ENCODE measurements around the gene OBSCN. TPM values are rescaled to one million over a fixed set of nuclear protein-coding genes. Genes with fewer than 3 reads are reported as not detected.

Gene OBSCN
- total and polyA plus RNA-seq, 2 donors (not counting 1 experiment from before 2014, with no cell fraction given): 10.0 to 63.9 TPM

DNA sequence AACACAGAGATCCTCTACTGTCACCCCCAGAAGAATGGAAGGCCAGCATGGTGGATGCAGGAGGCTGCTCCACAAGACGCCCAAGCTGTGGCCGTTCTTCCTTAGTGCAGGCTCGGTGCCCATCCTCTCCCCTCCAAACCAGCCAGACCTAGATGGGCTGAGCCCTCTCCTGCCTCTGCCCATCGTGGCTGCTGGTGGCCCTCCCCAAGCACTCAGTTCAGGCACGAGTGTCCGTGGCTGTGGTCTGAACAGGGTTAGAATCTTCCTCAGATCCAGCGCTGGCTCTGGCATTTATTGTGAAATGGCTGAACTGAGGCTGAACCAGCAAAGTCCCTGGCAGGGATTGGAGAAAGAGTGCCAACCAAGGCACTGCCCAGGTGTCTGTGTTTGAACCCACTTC lies 139.3 kb downstream of the OBSCN start:
- DNase-seq (no peak), ATAC-seq (ENCODE audit: low read depth) (no peak)
- no peak overlapping the region for H3K4me3 ChIP-seq (ENCODE audit: control extremely low read depth in 1 of 5, extremely low read depth in 1 of 5, insufficient read depth in 1 of 5, low read depth in 2 of 5, low read length in 4 of 5)
- H3K36me3 ChIP-seq (replicated peaks in 1 of 2; ENCODE audit: control extremely low read depth in 1 of 2, control insufficient read depth in 1 of 2, extremely low read depth in 1 of 2, insufficient read depth in 2 of 2, low read length in 1 of 2): no peaks in the 10 kb centered on the region
- H2AFZ ChIP-seq (ENCODE audit: insufficient read depth, low read depth, low read length, poor library complexity, severe bottlenecking): no peak overlapping the region
- POLR2A ChIA-PET: no interaction called here
- WGBS (ENCODE audit: insufficient coverage): 91% methylated on average over 6 of the region's 7 CpGs
- H3K9me3 ChIP-seq (ENCODE audit: control extremely low read depth in 1 of 3, control insufficient read depth in 2 of 3, insufficient read depth in 1 of 3, low read length in 2 of 3): peaks cover 0 to 17% (median 5%) of the 10 kb centered on the region in 3 donors
- no peak overlapping the region for H3K4me2 ChIP-seq (replicated peaks; ENCODE audit: low read depth, low read length, poor library complexity, severe bottlenecking)
- H3K4me3 Mint-ChIP-seq: no peak overlapping the region
- no peaks in the 10 kb centered on the region for H3K27me3 ChIP-seq (replicated peaks in 1 of 4; ENCODE audit: control extremely low read depth in 1 of 4, control insufficient read depth in 3 of 4, insufficient read depth in 4 of 4, low read length in 3 of 4)
- no peaks in the 10 kb centered on the region for H3K27me3 Mint-ChIP-seq
- intact Hi-C loops (cut with micrococcal nuclease): no loop called here
- no peak overlapping the region for H3K9ac ChIP-seq (ENCODE audit: low read length)
- H3K9me3 Mint-ChIP-seq (ENCODE audit: insufficient read depth): peaks cover 5% of the 10 kb centered on the region
- H3K4me1 Mint-ChIP-seq: no peaks in the 10 kb centered on the region
- H4K20me1 ChIP-seq (ENCODE audit: control insufficient read depth, insufficient read depth, low read length, poor library complexity, severe bottlenecking): no peaks in the 10 kb centered on the region
- no peak overlapping the region for H3K27ac ChIP-seq (ENCODE audit: low read length in 2 of 2)
- no peaks in the 10 kb centered on the region for H3K4me1 ChIP-seq (ENCODE audit: control insufficient read depth in 2 of 2, insufficient read depth in 2 of 2, low read length in 2 of 2)
- no peak overlapping the region for H3K27ac Mint-ChIP-seq
- no peaks in the 10 kb centered on the region for H3K79me2 ChIP-seq (ENCODE audit: control insufficient read depth, insufficient read depth, low read length)
- CTCF ChIA-PET: interaction anchor here (1.3 kb wide), 1 partner anchor 28 kb away, joined by 3 read pairs; no protein-coding TSS in a partner anchor
- TF ChIP-seq EZH2 (IDR thresholded peaks at IDR 0.05; ENCODE audit: borderline replicate concordance, insufficient read depth, low read depth, low read length, poor library complexity, severe bottlenecking): no peak
- TF ChIP-seq, protein P1, sequence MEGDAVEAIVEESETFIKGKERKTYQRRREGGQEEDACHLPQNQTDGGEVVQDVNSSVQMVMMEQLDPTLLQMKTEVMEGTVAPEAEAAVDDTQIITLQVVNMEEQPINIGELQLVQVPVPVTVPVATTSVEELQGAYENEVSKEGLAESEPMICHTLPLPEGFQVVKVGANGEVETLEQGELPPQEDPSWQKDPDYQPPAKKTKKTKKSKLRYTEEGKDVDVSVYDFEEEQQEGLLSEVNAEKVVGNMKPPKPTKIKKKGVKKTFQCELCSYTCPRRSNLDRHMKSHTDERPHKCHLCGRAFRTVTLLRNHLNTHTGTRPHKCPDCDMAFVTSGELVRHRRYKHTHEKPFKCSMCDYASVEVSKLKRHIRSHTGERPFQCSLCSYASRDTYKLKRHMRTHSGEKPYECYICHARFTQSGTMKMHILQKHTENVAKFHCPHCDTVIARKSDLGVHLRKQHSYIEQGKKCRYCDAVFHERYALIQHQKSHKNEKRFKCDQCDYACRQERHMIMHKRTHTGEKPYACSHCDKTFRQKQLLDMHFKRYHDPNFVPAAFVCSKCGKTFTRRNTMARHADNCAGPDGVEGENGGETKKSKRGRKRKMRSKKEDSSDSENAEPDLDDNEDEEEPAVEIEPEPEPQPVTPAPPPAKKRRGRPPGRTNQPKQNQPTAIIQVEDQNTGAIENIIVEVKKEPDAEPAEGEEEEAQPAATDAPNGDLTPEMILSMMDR (IDR thresholded peaks at IDR 0.05): no peak

DNA sequence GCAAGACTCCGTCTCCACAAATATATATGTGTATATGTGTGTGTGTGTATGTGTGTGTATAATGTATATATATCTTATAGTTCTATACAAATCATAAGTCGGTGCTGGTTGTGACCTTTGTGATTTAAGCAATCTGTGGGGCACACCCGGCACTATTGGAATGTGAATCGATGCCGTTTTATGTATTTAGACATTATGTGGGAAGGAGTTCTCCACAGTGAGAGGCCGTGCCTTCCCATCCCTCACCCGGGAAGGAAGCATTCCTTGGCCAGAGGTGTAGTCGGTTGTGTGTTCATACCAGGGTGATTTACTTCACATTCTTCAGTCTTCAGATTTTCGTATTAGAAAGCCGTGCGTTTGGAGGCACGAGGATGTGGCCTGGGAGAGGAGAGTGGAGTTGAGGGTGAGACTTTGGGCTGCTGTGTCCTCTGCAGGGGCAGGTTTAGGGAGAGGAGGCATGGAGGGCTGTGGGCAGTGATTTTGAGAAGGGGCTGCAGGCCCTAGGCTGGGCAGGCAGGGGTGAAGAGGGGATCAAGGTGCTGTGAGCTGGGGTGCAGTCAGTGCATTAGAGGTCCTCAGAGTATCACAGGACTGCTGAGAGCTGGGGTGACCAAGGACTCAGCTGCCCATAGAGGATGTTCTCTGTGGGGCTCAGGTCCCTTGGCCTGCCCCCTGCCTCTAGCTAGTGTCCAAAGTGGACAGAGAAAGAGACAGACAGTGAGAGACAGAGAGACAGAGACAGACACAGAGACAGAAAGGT lies 141.0 kb downstream of the OBSCN start:
- Histone ChIP-seq H3K4me2 (replicated peaks; ENCODE audit: low read depth, low read length, poor library complexity, severe bottlenecking) (no peak overlapping the region), H3K9ac (ENCODE audit: low read length) (no peak overlapping the region), H3K9me3 (ENCODE audit: control extremely low read depth in 1 of 3, control insufficient read depth in 2 of 3, insufficient read depth in 1 of 3, low read length in 2 of 3) (peaks cover 0 to 17% (median 5%) of the 10 kb centered on the region in 3 donors), H3K4me3 (ENCODE audit: control extremely low read depth in 1 of 5, extremely low read depth in 1 of 5, insufficient read depth in 1 of 5, low read depth in 2 of 5, low read length in 4 of 5) (no peak overlapping the region), H3K4me1 (ENCODE audit: control insufficient read depth in 2 of 2, insufficient read depth in 2 of 2, low read length in 2 of 2) (no peaks in the 10 kb centered on the region), H3K27me3 (replicated peaks in 1 of 4; ENCODE audit: control extremely low read depth in 1 of 4, control insufficient read depth in 3 of 4, insufficient read depth in 4 of 4, low read length in 3 of 4) (no peaks in the 10 kb centered on the region), H2AFZ (ENCODE audit: insufficient read depth, low read depth, low read length, poor library complexity, severe bottlenecking) (no peak overlapping the region), H4K20me1 (ENCODE audit: control insufficient read depth, insufficient read depth, low read length, poor library complexity, severe bottlenecking) (no peaks in the 10 kb centered on the region), H3K79me2 (ENCODE audit: control insufficient read depth, insufficient read depth, low read length) (no peaks in the 10 kb centered on the region), H3K27ac (ENCODE audit: low read length in 2 of 2) (no peak overlapping the region), H3K36me3 (replicated peaks in 1 of 2; ENCODE audit: control extremely low read depth in 1 of 2, control insufficient read depth in 1 of 2, extremely low read depth in 1 of 2, insufficient read depth in 2 of 2, low read length in 1 of 2) (no peaks in the 10 kb centered on the region)
- no peak overlapping the region for H3K4me3 Mint-ChIP-seq
- TF ChIP-seq EZH2 (IDR thresholded peaks at IDR 0.05; ENCODE audit: borderline replicate concordance, insufficient read depth, low read depth, low read length, poor library complexity, severe bottlenecking): no peak
- TF ChIP-seq, protein P1 (IDR thresholded peaks at IDR 0.05): no peak
- DNase-seq (no peak), ATAC-seq (ENCODE audit: low read depth) (no peak)
- no peak overlapping the region for H3K27ac Mint-ChIP-seq
- intact Hi-C loops (cut with micrococcal nuclease): no loop called here
- no peaks in the 10 kb centered on the region for H3K4me1 Mint-ChIP-seq
- H3K27me3 Mint-ChIP-seq: no peaks in the 10 kb centered on the region
- peaks cover 5% of the 10 kb centered on the region for H3K9me3 Mint-ChIP-seq (ENCODE audit: insufficient read depth)
- ChIA-PET CTCF (interaction anchor here (1.3 kb wide), 1 partner anchor 30 kb away, joined by 3 read pairs; no protein-coding TSS in a partner anchor), POLR2A (no interaction called here)
- WGBS (ENCODE audit: insufficient coverage): 95% methylated on average over 6 of the region's 12 CpGs
